A549 (cell line): Measurements from ENCODE around the gene TIRAP.

Experiments used
- CEBPB ChIP-seq, 2 experiments: fragments of >200 bp in 1 of 2; sonication (Bioruptor Twin) in 1 of 2; formaldehyde crosslinking in 1 of 2; IDR thresholded peaks; 2 replicates each; pipeline ENCODE4 v1.6.1; 2012 to 2016
- HDAC2 ChIP-seq: fragments of 200-600 bp; sonication (generic); IDR thresholded peaks from 2 replicates; pipeline ENCODE4 v1.6.1; 2016
- MAFK ChIP-seq: fragments of 450-650 bp; IDR thresholded peaks from 2 replicates; pipeline ENCODE4 v1.6.1; 2014; ENCODE audit not compliant: partially characterized antibody
- MYC ChIP-seq: IDR thresholded peaks from 2 replicates; pipeline ENCODE4 v1.6.1; 2012; ENCODE audit warnings: mild to moderate bottlenecking, inconsistent platforms, low read length, improper control_type of control experiment, borderline replicate concordance
- NFE2L2 ChIP-seq: fragments of 150-350 bp; conservative IDR thresholded peaks from 2 replicates; pipeline ENCODE4 v1.6.1; 2014; ENCODE audit warnings: low read length
- POLR2A ChIP-seq: IDR thresholded peaks from 2 replicates; pipeline ENCODE4 v1.6.1; 2012; ENCODE audit warnings: mild to moderate bottlenecking, low read length
- RAD21 ChIP-seq, 2 experiments: fragments of >200 bp in 1 of 2; sonication (Bioruptor Twin) in 1 of 2; formaldehyde crosslinking in 1 of 2; IDR thresholded peaks in 1 of 2; conservative IDR thresholded peaks in 1 of 2; 2 replicates in 1 of 2; 3 replicates in 1 of 2; pipeline ENCODE4 v1.6.1; 2012 to 2018; ENCODE audit warnings: inconsistent platforms in 1 of 2
- ZNF302 ChIP-seq: fragments of 250-450 bp; sonication (Bioruptor Pico); IDR thresholded peaks from 2 replicates; pipeline ENCODE4 v1.9.0; 2021; ENCODE audit warnings: inconsistent platforms, mild to moderate bottlenecking, moderate library complexity
- TF ChIP-seq, protein P1 (sequence below): fragments of >200 bp; sonication (Bioruptor Twin); formaldehyde crosslinking; IDR thresholded peaks from 3 replicates; pipeline ENCODE4 v1.5.1; 2016
- TF ChIP-seq, protein P2 (sequence below): IDR thresholded peaks from 2 replicates; pipeline ENCODE4 v1.6.1; 2012
- TF ChIP-seq, protein P3 (sequence below): fragments of 250-450 bp; sonication (Bioruptor Pico); IDR thresholded peaks from 2 replicates; pipeline ENCODE4 v1.5.0; 2021; ENCODE audit warnings: mild to moderate bottlenecking, moderate library complexity, borderline replicate concordance
- TF ChIP-seq, protein P4 (sequence below): fragments of 150-350 bp; IDR thresholded peaks from 2 replicates; pipeline ENCODE4 v1.6.1; 2014; ENCODE audit warnings: low read depth, mild to moderate bottlenecking, low read length
- TF ChIP-seq, protein P5 (sequence below): fragments of 450-650 bp; IDR thresholded peaks from 2 replicates; pipeline ENCODE4 v1.6.1; 2014; ENCODE audit warnings: antibody characterized with exemption

DNA sequence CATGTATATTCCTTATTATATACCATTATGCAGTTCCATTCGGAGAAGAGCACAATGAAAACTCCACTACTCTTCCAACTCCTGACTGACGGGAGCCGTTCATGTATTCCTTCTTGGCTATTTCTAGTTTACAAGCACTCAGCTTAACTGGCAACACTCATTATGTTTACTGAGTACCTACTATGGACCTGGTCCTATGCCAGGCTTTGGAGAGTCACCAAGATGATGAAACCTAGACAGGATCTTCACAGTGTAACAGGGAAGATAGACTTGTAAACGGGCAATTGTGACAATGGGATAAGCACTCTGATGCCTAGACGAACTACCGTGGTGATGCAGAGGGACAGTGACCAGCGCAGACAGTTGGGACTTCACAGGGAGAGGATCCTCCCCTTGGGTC lies 50.2 kb downstream of the TIRAP start:
- TF ChIP-seq, protein P1, sequence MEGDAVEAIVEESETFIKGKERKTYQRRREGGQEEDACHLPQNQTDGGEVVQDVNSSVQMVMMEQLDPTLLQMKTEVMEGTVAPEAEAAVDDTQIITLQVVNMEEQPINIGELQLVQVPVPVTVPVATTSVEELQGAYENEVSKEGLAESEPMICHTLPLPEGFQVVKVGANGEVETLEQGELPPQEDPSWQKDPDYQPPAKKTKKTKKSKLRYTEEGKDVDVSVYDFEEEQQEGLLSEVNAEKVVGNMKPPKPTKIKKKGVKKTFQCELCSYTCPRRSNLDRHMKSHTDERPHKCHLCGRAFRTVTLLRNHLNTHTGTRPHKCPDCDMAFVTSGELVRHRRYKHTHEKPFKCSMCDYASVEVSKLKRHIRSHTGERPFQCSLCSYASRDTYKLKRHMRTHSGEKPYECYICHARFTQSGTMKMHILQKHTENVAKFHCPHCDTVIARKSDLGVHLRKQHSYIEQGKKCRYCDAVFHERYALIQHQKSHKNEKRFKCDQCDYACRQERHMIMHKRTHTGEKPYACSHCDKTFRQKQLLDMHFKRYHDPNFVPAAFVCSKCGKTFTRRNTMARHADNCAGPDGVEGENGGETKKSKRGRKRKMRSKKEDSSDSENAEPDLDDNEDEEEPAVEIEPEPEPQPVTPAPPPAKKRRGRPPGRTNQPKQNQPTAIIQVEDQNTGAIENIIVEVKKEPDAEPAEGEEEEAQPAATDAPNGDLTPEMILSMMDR = no peak
- TF ChIP-seq, protein P2, sequence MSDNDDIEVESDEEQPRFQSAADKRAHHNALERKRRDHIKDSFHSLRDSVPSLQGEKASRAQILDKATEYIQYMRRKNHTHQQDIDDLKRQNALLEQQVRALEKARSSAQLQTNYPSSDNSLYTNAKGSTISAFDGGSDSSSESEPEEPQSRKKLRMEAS = no peak
- TF ChIP-seq MYC (no peak), POLR2A (no peak), MAFK (no peak), RAD21 (conservative IDR thresholded peaks at IDR 0.05 in 1 of 2, IDR thresholded peaks at IDR 0.05 in 1 of 2) (no peak), NFE2L2 (no peak), CEBPB (IDR thresholded peaks at IDR 0.05) (no peak), HDAC2 (no peak), ZNF302 (CRISPR knock-in tag) (no peak)
- TF ChIP-seq, protein P3, sequence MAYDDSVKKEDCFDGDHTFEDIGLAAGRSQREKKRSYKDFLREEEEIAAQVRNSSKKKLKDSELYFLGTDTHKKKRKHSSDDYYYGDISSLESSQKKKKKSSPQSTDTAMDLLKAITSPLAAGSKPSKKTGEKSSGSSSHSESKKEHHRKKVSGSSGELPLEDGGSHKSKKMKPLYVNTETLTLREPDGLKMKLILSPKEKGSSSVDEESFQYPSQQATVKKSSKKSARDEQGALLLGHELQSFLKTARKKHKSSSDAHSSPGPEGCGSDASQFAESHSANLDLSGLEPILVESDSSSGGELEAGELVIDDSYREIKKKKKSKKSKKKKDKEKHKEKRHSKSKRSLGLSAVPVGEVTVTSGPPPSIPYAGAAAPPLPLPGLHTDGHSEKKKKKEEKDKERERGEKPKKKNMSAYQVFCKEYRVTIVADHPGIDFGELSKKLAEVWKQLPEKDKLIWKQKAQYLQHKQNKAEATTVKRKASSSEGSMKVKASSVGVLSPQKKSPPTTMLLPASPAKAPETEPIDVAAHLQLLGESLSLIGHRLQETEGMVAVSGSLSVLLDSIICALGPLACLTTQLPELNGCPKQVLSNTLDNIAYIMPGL (CRISPR knock-in tag) = no peak
- TF ChIP-seq, protein P4, sequence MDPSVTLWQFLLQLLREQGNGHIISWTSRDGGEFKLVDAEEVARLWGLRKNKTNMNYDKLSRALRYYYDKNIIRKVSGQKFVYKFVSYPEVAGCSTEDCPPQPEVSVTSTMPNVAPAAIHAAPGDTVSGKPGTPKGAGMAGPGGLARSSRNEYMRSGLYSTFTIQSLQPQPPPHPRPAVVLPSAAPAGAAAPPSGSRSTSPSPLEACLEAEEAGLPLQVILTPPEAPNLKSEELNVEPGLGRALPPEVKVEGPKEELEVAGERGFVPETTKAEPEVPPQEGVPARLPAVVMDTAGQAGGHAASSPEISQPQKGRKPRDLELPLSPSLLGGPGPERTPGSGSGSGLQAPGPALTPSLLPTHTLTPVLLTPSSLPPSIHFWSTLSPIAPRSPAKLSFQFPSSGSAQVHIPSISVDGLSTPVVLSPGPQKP = no peak
- TF ChIP-seq, protein P5, sequence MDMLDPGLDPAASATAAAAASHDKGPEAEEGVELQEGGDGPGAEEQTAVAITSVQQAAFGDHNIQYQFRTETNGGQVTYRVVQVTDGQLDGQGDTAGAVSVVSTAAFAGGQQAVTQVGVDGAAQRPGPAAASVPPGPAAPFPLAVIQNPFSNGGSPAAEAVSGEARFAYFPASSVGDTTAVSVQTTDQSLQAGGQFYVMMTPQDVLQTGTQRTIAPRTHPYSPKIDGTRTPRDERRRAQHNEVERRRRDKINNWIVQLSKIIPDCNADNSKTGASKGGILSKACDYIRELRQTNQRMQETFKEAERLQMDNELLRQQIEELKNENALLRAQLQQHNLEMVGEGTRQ = no peak
